ENCODE results near the gene CADM2. TPM values are rescaled to one million over a fixed set of nuclear protein-coding genes. Genes with fewer than 3 reads are reported as not detected.
"Not testable (repeated sequence)": the region's sequence is repeated elsewhere in the genome, so short reads cannot be mapped to it uniquely, and the experiment has no call there.

CADM2 gene
- total RNA-seq, 1 experiment from 2014 or later = not detected

- DNase-seq (ENCODE audit: low spot score) = no peak
These were observed 522.8 kb downstream of the CADM2 start for GRCh38 chr3:85481411-85482212.

DNA sequence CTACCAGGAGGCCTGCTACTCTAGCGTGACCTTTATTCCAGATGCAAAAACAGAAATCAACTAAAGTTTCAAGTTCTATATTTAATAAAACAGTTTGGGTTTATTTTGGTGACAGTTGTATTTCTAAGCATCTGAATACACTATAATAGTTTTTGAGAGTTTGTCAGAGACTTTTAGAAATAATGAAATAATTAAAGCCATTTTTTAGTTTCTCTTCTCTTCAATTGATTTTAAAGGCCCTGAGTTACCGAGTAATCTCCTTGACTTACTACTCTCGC is 523.4 kb downstream of the CADM2 start:
- peak; percentile 9 for DNase-seq (ENCODE audit: low spot score)

- DNase-seq (ENCODE audit: low spot score) = no peak
These were observed 525.2 kb downstream of the CADM2 start for GRCh38 chr3:85483986-85484385.

DNA sequence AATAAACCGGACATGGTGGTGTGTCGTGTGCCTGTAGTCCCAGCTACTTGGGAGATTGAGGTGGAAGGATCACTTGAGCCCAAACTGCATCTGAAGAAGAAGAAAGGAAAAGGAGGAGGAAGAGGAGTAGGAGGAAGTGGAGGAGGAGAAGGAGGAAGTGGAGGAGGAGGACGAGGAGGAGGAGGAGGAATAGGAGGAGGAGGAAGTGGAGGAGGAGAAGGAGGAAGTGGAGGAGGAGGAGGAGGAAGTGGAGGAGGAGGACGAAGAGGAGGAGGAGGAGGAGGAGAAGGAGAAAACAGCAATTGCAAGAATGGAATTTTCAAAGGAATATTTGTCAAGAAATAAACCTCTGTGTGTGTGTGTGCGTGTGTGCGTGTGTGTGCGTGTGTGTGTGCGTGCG is 528.6 kb downstream of the CADM2 start:
- no peak for DNase-seq (ENCODE audit: low spot score)

- no peak for DNase-seq (ENCODE audit: low spot score)
These were observed 536.8 kb downstream of the CADM2 start for GRCh38 chr3:85495602-85496001.

DNA sequence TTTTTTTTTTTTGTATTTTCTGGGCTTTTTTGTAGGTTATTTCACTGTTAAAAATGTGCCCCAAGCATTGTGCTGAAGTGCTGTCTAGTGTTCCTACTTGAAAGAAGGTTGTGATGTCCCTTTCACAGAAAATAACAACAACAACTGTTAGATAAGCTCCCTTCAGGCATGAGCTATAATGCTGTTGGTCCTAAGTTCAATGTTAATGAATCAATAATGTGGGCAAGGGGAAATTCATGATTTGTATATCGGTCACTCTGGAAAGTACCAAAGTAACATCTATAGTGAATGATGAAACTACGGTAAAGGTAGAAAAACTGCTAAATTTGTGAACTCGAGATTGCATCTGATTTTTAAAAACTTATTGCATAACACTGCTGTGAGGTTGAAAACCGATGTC is 539.4 kb downstream of the CADM2 start:
- DNase-seq (ENCODE audit: low spot score) = no peak

GRCh38 chr3:85502148-85502875 is 543.5 kb downstream of the CADM2 start:
- DNase-seq (ENCODE audit: low spot score) = no peak

DNA sequence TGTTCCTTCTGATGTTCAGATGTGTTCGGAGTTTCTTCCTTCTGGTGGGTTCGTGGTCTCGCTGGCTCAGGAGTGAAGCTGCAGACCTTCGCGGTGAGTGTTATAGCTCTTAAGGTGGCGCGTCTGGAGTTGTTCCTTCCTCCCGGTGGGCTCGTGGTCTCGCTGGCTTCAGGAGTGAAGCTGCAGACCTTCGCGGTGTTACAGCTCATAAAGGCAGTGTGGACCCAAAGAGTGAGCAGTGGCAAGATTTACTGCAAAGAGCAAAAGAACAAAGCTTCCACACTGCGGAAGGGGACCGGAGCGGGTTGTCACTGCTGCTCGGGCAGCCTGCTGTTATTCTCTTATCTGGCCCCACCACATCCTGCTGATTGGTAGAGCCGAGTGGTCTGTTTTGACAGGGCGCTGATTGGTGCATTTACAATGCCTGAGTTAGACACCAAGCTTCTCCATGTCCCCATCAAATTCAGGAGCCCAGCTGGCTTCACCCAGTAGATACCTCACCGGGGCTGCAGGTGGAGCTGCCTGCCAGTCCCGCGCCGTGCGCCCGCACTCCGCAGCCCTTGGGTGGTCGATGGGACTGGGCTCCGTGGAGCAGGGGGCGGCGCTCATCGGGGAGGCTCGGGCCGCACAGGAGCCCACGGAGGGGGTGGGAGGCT is 545.5 kb downstream of the CADM2 start:
- DNase-seq (ENCODE audit: low spot score) = not testable (repeated sequence)

DNA sequence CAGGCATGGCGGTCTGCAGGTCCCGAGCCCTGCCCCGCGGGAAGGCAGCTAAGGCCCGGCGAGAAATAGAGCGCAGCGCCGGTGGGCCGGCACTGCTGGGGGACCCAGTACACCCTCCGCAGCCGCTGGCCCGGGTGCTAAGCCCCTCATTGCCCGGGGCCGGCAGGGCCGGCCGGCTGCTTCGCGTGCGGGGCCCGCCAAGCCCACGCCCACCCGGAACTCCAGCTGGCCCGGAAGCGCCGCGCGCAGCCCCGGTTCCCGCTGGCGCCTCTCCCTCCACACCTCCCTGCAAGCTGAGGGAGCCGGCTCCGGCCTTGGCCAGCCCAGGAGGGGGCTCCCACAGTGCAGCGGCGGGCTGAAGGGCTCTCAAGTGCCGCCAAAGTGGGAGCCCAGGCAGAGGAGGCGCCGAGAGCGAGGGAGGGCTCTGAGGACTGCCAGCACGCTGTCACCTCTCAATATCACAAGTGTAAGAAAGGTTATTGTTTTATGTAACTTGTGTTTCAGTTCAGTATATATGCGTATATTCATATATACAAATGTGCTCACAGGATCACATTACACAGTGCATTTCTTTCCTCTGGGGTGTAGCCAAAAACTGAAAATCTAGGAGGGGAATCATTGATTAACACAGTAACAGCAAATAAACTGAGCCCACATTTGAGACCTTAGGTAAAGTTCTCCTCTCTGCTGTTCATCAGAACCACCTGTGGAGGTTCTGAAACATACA is 546.2 kb downstream of the CADM2 start:
- DNase-seq (ENCODE audit: low spot score) = not testable (repeated sequence)

- DNase-seq (ENCODE audit: low spot score) = not testable (repeated sequence)
These were observed 548.3 kb downstream of the CADM2 start for GRCh38 chr3:85507052-85507451.

DNA sequence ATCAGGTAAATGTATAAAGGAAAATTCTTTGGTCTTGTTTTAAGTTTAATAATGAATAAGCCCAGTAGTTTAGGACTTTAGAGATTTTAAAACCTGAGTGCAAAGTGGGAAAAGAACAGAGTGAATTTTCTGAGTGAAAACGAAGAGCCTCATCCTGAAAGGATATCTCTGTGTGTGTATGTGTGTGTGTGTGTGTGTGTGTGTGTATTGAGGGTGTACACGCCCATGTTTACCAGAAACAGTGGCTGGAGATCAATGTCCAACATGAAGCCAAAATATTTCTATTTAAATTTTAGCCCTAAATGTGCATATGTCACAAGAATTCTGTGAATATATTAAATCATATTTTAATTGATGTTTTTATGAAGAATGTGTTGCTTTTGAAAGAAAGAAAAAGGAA is 549.9 kb downstream of the CADM2 start:
- no peak for DNase-seq (ENCODE audit: low spot score)

DNA sequence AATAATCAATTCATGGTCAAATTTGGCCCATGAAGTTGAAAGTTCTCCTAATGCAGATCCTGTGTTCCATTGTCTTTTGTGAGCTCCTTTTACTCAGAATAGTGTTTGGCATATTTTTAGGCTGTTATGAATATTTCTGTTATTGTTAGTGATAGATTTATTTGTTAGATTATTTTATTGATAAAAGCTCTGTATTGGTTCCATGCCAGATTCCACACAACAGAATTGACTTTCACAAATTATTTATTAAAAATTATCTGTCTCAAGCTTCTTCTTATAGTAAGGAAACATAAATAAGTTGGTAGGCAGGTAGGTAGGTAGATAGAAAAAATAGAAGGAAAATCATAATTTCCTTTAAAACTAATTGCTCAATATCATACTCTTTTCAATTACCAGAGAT is 557.4 kb downstream of the CADM2 start:
- no peak for DNase-seq (ENCODE audit: low spot score)

DNA sequence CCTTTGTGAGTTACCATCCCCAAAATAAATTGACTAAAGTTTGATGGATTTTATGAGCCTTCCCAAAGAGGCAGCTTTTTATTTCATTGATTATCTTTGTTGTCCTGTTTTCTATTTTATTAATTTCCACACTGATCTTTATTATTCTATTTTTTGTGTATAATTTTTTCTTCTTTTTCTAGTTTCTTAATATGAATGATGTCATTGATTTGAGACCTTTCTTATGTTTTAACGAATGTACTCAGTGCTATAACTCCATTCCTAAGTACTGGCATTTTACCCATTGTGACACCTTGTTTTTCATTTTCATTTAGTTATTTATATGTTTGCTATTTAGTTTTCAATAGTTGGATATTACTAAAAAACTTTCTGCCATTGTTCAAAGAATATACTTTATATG is 565.3 kb downstream of the CADM2 start:
- DNase-seq (ENCODE audit: low spot score) = no peak

- no peak for DNase-seq (ENCODE audit: low spot score)
These were observed 566.5 kb downstream of the CADM2 start for GRCh38 chr3:85525264-85525663.

DNA sequence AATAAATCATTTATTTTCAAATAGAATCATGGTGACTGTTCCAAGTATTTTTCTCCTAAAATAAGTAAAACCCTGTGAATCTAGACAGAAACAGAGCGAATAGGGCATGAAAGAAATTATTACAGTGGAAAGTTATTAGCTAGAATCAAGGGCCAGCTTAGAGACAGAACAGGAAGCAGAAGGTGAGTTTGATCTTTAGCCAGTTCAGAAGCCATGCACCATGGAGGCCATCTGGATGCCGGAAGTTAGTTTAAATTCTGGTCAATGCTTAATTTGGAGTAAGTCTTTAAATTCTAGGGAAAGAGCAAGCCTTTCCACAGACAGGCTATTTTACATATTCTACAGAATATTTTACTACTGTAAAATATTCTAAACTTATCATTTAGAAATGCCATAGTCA is 574.8 kb downstream of the CADM2 start:
- no peak for DNase-seq (ENCODE audit: low spot score)

- no peak for DNase-seq (ENCODE audit: low spot score)
These were observed 576.7 kb downstream of the CADM2 start for GRCh38 chr3:85535517-85535916.

DNA sequence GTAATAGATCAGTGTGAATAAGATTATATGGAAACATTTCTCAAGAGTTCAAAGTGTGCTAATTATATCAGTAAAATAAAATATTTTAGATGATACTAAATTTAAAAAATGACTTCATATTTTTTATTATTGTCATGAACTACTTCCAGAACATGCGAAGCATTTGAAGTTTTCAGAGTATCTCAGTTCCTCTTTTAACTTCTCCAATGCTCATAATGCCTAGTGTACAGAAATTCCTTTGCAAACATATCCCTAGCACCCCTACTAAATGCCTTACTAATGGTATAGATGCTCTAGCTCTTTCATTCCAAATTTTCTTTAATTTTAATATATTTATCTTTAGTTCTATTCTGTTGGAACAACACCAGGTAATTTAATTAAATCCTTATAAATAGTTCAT is 580.4 kb downstream of the CADM2 start:
- DNase-seq (ENCODE audit: low spot score) = no peak

DNA sequence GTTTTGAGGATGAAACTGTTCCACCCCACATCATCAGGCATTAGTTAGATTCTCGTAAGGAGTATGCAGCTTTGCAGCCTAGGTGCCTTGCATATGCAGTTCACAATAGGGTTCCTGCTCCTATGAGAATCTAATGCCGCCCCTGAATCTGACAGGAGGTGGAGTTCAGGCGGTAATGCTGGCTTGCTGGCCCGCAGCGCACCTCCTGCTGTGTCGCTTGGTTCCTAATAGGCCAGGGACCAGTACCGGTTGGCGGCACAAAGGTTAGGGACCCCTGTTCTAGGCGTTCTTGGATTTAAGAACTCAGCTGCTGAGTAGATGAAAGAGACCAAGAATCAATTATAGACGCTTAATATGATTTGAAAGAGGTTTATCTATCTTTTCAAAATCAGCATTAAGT is 595.4 kb downstream of the CADM2 start:
- DNase-seq (ENCODE audit: low spot score) = no peak

GRCh38 chr3:85560088-85560785 is 601.4 kb downstream of the CADM2 start:
- DNase-seq (ENCODE audit: low spot score) = no peak

GRCh38 chr3:85567071-85567676 is 608.4 kb downstream of the CADM2 start:
- DNase-seq (ENCODE audit: low spot score) = peak; percentile 48

- no peak for DNase-seq (ENCODE audit: low spot score)
These were observed 612.0 kb downstream of the CADM2 start for GRCh38 chr3:85570819-85571218.
